ENCODE measurements around the gene AP2A1.

The AP2A1 gene

DNA sequence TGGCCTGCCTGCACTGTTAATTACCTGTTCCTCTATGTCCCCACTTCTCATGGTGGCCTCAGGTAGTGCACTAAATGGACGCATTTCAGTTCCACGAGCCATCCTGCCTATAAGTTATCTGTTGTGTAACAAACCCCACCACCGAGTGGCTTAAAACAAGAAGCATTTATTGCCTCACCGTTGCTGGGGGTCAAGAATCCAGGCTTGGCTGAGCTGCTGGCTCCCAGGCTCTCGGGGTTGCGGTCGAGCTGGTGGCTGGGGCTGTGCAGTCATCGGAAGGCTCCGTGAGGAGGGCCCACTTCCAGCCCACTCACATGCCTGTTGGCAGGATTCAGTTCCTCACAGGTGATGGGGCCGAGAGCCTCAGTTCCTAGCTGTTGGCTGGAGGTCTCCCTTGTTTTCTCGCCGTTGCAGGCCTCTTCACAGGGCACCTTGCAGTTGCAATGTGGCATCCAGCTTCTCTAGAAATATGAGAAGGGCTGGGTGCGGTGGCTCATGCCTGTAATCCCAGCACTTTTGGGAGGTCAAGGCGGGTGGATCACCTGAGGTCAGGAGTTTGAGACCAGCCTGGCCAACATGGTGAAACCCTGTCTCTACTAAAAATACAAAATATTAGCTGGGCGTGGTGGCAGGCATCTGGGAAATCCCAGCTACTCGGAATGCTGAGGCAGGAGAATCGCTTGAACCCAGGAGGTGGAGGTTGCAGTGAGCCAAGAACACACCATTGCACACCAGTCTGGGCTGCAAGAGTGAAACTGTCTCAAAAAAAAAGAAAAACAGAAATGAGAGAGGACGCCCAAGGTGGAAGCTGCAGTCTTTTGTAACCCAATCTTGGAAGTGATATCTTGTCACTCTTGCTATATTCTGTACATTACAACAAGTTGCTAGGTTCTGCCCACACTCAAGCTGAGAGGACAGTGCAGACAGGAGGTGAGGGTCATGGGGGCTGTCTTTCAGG lies 77.6 kb downstream of the AP2A1 start:
- DNase-seq (ENCODE audit: insufficient read length, low spot score) (no peak), FAIRE-seq (no peak)
- TF ChIP-seq, protein P1, sequence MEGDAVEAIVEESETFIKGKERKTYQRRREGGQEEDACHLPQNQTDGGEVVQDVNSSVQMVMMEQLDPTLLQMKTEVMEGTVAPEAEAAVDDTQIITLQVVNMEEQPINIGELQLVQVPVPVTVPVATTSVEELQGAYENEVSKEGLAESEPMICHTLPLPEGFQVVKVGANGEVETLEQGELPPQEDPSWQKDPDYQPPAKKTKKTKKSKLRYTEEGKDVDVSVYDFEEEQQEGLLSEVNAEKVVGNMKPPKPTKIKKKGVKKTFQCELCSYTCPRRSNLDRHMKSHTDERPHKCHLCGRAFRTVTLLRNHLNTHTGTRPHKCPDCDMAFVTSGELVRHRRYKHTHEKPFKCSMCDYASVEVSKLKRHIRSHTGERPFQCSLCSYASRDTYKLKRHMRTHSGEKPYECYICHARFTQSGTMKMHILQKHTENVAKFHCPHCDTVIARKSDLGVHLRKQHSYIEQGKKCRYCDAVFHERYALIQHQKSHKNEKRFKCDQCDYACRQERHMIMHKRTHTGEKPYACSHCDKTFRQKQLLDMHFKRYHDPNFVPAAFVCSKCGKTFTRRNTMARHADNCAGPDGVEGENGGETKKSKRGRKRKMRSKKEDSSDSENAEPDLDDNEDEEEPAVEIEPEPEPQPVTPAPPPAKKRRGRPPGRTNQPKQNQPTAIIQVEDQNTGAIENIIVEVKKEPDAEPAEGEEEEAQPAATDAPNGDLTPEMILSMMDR (IDR thresholded peaks at IDR 0.05; ENCODE audit: insufficient read depth, missing control alignments): no peak

DNA sequence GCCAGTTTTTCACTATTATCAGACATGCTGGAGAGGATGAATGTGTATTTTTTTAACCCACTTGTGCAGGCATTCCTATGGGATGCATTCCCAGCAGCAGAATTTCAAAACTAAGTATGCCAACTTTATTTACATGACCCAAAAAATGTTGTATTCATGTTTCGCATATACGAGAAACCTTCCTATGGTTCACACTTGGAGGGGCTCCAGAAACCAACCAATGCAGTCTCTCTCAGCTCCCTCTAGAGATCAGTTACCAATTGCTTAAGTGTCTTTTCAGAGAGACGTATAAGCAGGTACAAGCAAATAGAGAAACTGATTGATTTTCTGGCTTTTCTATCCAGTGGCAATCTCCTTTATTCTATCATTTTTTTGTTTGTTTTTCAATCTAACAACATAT lies 78.6 kb downstream of the AP2A1 start:
- TF ChIP-seq, protein P1 (IDR thresholded peaks at IDR 0.05; ENCODE audit: insufficient read depth, missing control alignments): no peak
- DNase-seq (ENCODE audit: insufficient read length, low spot score) (no peak), FAIRE-seq (no peak)

DNA sequence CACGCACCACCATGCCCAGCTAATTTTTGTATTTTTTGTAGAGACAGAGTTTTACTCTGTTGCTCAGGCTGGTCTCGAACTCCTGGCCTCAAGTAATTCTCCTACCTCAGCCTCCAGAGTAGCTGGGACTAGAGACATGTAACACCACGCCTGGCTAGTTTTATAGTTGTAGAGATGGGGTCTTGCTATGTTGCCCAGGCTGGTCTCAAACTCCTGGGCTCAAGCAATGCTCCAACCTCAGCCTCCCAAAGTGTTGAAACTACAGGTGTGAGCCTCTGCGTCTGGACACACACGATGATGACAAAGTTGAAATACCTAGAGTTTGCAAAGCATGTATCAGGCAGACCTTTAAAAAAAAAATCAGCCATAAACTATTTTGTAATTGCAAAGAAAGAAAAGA lies 79.6 kb downstream of the AP2A1 start:
- TF ChIP-seq, protein P1 (IDR thresholded peaks at IDR 0.05; ENCODE audit: insufficient read depth, missing control alignments): no peak
- no peak for DNase-seq (ENCODE audit: insufficient read length, low spot score)
- FAIRE-seq: no peak

DNA sequence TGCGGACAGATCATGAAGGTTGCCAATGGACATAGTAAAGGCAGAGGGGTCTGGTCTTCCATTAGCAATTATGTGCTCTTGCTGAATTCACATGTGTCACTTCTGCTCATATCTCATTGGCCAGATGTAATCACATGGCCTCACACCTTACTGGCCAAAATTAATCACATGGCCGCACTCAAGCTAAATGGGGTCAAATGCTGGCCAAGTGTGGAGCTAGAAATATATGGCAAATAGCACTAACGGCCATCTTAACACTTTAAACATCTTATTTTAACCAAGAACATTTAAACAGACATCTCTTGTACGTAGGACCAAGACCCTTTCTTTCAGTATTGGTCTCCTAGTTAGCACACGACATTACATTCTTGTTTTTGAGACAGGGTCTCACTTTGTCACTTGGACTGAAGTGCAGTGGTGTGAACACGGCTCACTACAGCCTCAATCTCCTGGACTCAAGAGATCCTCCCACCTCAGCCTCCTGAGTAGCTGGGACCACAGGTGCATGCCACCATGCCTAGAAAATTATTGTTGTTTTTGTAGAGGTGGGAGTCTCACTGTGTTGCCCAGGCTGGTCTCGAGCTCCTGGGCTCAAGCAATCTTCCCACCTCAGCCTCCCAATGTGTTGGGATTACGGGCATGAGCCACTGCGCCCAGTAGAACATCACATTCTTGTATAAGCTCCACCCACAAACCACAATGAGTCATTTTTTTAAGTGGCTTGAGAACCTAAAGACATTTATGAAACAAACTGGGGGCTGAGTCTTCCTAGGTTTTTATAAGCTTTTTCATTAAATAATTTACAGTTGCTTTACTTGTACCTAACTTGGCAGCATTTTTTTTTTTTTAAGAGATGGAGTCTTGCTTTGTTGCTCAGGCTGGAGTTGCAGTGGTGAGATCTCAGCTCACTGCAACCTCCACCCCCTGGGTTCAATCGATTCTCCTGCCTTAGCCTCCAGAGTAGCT lies 81.2 kb downstream of the AP2A1 start:
- FAIRE-seq (no peak), DNase-seq (ENCODE audit: insufficient read length, low spot score) (no peak)
- TF ChIP-seq, protein P1 (IDR thresholded peaks at IDR 0.05; ENCODE audit: insufficient read depth, missing control alignments): no peak

DNA sequence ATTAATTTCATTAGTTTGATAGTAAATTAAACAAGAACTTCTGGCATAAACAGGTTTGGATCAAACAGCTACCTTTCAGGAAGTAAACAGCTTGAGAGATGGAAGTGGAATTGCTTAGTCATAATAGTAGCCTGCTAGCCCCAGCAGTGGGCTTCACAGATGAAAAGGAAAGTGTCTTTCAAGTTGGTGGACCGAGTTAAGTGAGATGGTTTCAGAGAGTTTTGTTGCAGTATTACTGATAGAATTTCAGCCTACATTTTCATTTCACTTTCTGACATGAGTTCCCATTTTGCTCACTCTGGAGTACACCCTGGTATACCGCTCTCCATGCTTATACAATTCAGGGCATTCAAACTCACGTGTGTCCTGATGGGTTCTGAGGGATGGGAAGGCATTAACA lies 82.1 kb downstream of the AP2A1 start:
- no peak for FAIRE-seq
- DNase-seq (ENCODE audit: insufficient read length, low spot score): no peak
- TF ChIP-seq, protein P1 (IDR thresholded peaks at IDR 0.05; ENCODE audit: insufficient read depth, missing control alignments): no peak

DNA sequence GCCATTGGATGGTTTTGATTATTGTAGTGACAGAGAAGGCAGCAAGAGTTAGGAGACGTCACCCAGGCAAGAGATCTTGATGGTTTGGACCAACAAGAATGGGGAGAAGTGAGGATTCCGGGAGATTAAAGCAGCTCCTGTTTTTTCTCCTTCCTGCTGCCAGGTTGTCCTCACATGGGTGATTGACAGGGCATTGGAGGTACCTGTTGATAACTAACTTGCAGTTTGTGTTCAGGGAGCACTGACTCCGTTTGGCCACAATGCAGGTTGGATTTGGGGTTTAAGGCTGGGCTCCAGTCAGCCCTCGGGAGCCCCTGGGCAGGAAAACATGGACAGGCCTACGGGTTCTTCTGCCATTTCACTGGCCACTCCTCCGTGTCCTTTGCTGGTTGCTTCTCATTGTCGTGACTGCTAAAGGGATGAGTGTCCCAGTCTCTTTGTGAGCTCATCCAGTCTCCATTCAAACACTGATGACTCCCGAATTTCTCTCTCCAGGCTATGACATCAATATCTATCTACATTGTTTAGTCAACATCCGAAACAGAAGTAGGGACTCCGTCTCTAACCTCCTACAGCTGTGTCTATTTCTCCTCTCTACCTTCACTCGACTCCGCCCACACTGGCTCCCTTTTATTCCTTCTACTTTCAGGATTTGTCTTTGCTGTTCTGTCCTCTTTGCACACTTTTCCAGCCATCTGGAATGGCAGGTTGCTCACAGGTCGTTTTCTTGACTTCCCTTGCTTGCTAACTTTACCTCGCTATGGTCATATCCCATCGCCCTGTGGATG lies 82.8 kb downstream of the AP2A1 start:
- TF ChIP-seq, protein P1 (IDR thresholded peaks at IDR 0.05; ENCODE audit: insufficient read depth, missing control alignments): no peak
- DNase-seq (ENCODE audit: insufficient read length, low spot score) (no peak), FAIRE-seq (no peak)
